GM21717 (cell line): ENCODE results near the gene VPS26C.
A peak's percentile ranks its signal among the peaks of the same experiment; 100 is the strongest.

Experiments
- ATAC-seq: cut with Tn5 transposase; IDR thresholded peaks from one replicate; pipeline ENCODE4 v1.9.1; 2021; ENCODE audit warnings: mild to moderate bottlenecking, moderate library complexity; ENCODE audit not compliant: unreplicated experiment

Gene VPS26C

GRCh38 chr21:37207441-37208009, 59.6 kb downstream of the VPS26C start:
- ATAC-seq = peak; percentile 58

DNA sequence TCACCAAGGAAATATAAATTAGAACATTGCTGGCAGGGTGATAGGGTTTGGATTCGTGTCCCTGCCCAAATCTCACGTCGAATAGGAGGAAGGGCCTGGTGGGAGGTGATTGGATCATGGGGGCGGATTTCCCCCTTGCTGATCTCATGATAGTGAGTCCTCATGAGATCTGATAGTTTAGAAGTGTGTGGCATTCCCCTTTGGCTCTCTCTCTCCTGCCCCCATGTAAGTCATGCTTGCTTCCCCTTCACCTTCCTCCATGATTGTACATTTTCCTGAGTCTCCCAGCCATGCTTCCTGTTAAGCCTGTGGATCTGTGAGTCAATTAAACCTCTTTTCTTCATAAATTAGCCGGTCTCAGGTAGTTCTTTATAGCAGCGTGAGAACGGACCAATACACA, 60.6 kb downstream of the VPS26C start:
- ATAC-seq = no peak

- no peak for ATAC-seq
Measured at GRCh38 chr21:37204580-37204979, 62.6 kb downstream of the VPS26C start.

GRCh38 chr21:37202221-37203110, 64.7 kb downstream of the VPS26C start:
- no peak for ATAC-seq

DNA sequence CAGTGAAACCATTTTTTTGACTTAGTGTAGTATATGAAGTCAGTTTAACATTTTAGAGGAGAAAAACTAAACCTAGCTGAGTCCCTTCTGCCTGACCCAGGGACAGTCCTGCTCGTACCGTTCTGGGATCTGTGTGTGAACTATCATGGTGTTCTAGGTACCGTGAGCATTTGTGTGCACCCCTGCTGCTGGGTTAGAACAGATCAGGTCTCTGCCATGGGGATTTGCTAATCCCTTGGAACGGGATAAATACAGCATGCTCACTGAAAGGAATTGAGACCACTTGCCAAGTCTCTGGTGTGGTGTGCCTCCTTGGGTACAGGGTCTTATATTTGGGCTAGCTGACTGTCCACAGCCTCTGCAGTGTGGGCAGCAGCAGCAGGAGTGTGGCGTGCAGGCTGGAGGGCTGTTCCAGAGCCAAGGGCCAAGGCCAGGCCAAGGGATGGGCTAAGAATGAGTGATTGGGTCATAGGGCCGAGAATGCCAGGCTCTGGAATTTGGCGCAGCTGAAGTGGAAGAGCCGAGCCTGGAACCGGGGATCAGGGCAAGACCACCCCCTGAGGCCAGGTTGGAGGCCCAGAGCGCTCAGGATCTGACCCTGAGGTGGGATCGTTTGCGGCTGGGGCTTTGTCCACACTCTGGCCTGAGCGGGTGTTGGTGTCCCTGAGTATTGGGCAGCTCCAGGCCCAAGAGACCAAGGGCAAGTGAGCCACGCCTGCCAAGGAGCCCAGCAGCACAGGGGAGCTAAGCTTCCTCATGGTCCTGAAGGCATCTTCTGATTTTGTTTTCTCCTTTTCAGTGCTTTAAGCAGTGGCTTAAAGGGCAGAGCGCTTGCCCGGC, 66.3 kb downstream of the VPS26C start:
- ATAC-seq = no peak

DNA sequence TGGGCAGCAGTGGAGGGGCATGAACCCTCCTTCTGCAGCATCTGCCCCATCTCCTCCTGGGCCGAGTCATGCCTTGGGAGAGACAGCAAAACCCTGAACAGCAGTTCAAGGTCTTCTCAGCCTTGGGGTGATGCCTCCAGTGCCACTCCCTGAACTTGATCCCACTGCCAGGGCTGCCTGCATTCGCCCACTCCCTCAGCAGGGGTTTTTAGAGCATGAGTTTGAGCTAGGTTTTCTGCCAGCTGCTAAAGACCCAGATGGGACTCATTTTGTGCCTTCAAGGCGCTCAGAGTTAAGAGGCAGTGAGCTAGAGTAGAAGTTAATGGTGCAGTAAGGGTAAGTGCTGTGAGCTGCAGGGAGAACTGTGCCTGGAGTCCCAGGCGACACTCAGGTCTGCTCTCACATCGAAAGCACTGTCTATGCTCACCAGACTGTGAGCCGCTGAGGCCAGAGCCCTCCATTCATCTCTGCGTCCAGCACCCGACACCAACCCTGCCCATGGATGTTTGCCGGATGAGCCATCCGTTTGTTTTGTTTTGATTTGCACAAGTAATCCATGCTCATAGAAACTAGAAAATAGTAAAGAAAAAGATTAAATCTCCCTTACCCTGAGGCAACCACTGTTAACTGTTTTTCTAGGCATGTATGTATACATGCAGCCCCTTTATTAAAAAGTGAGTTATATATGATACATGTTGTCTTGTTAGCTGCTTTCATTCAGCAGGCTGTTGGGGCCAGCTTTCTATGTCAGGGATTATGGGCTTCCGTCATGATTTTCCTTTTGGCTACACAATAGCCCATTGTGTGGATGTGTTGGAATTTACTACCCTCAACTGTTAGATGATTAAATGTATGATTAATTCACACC, 67.8 kb downstream of the VPS26C start:
- no peak for ATAC-seq

- no peak for ATAC-seq
Measured at GRCh38 chr21:37197746-37198145, 69.4 kb downstream of the VPS26C start.

- ATAC-seq = no peak
Measured at GRCh38 chr21:37196847-37197246, 70.3 kb downstream of the VPS26C start.

DNA sequence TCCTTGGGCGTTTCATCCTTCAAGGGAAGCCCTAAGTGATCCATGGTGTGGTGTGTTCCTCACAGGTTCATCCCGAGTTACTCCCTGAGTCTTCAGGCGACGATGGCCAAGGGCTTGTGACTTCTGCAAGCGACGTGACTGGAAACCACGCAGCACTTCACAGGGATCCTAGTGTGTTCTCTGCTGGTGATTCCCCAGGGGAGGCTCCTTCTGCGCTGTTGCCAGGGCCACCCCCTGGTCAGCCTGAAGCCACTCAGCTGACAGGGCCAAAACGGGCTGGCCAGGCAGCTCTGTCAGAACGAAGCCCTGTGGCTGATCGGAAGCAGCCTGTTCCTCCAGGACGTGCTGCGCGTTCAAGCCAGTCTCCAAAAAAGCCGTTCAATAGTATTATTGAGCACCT, 71.5 kb downstream of the VPS26C start:
- ATAC-seq = no peak

DNA sequence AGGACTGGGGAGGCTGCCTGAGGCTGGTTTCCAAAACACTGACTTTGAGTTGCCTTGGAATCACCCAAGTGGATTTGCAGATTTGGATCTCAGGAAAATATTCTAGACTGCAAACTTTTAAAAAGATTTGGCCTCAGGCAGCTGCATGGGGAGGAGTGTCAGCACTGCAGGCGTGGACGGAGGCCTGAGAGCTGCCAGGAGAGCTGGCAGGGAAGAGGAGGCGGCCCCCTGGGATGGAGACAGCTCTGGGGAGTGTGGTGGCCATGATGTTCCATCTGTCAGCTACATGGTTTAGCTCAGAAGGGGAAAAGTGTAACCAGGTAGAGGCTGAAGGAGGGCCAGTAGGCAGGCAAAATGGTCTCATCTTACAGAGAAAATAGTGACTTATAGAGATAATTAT, 72.1 kb downstream of the VPS26C start:
- no peak for ATAC-seq

- no peak for ATAC-seq
Measured at GRCh38 chr21:37193676-37194075, 73.5 kb downstream of the VPS26C start.

GRCh38 chr21:37193006-37193405, 74.1 kb downstream of the VPS26C start:
- no peak for ATAC-seq

GRCh38 chr21:37192019-37192418, 75.1 kb downstream of the VPS26C start:
- ATAC-seq = no peak

GRCh38 chr21:37188825-37189224, 78.3 kb downstream of the VPS26C start:
- ATAC-seq = no peak

DNA sequence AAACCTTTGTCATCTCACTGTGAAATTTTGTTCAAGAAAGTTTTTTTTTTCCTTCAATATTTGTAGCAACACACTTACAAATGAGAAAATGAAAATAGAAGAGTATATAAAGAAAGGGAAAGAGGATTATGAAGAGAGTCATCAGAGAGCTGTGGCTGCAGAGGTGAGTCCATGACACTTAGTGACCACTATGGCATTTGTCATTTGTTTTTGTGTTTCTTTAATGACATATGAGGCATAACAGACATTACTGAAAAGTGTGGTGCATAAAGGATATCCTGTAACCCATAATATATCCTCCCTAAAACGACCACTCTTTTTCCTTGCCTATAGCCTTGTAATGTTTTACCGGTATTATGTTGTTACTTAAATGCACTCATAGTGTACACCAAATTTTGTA, 80.2 kb downstream of the VPS26C start:
- ATAC-seq = no peak

- no peak for ATAC-seq
Measured at GRCh38 chr21:37184784-37185593, 82.1 kb downstream of the VPS26C start.

DNA sequence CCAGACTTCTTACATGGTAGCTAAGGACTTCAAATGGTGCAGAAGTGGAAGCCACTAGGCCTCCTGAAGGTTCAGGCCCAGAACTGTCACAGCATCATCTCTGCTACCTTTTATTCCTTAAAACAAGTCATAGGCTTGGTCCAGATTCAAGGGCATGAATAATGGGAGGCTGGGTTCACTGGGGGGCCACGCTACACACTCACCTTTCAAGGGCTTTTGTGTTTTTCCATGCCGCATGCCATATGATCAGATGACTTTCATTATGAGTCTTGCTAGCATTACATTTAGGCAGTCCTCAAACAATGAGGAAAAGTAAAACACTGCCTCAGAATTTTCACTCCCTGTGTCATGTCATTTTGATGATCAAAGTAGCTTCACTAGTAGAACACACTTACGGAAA, 83.4 kb downstream of the VPS26C start:
- no peak for ATAC-seq

GRCh38 chr21:37182222-37182621, 84.9 kb downstream of the VPS26C start:
- no peak for ATAC-seq

DNA sequence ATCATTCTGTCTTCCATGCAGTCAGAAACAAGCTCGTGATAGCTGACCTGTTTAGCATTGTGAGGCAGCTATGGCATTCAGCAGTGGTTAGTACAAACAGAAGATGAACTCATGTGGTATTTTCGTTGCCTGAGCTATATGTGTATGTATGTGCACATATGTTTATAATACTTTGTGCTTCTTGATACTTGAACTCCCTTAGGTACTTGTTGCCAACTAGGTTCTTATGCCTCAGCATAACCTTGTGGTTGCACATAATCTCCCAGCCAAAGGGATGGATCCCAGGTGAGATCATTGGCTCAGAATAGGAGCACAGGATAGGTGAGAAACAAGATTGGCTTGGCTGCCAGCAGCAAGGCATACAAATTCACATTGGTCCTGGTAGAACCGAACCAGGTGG, 86.1 kb downstream of the VPS26C start:
- ATAC-seq = no peak

DNA sequence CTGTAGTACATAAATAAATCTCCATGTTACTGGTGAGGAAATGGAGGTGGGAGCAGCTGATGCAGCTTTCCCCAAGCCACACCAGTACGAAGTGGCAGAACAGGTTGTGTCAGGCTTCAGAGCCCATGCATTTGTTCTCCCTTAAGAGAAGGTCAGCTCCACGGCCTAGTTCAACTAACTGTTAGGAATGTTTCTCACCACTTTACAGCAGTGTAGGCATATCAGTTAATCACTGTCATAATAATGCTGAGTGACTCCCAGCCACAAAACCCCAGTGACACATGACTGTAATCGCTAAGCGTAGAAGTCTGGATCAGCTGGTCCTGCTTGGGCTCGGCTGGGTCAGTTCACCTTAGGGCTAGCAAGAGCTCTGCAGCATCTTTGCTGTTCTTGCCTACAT, 90.4 kb downstream of the VPS26C start:
- ATAC-seq = no peak
